Hepatocyte (in vitro differentiated cells): ENCODE data around the gene MPHOSPH8. TPM values are rescaled to one million over a fixed set of nuclear protein-coding genes. Genes with fewer than 3 reads are reported as not detected.
"Not testable (repeated sequence)": the region's sequence is repeated elsewhere in the genome, so short reads cannot be mapped to it uniquely, and the experiment has no call there.

Source experiments
- DNase-seq: peaks from one replicate; pipeline ENCODE4 v3.0.0-alpha.2; 2016; ENCODE audit warnings: low spot score
- H2AFZ ChIP-seq: fragments of 200-600 bp; sonication (generic); 2 replicates; pipeline ENCODE4 v1.6.0; 2016; ENCODE audit warnings: antibody characterized with exemption, mild to moderate bottlenecking
- H3K27ac ChIP-seq: fragments of 200-600 bp; sonication (generic); 2 replicates; pipeline ENCODE4 v1.5.1; 2016; ENCODE audit warnings: mild to moderate bottlenecking
- H3K27me3 ChIP-seq: fragments of 200-600 bp; sonication (generic); 2 replicates; pipeline ENCODE4 v1.6.1; 2016
- H3K36me3 ChIP-seq: fragments of 200-600 bp; sonication (generic); replicated peaks from 2 replicates; pipeline ENCODE4 v1.5.1; 2016; ENCODE audit warnings: low read depth; ENCODE audit not compliant: insufficient read depth
- H3K4me1 ChIP-seq: fragments of 200-600 bp; sonication (generic); 2 replicates; pipeline ENCODE4 v1.5.1; 2016; ENCODE audit warnings: mild to moderate bottlenecking, moderate library complexity; ENCODE audit not compliant: insufficient read depth
- H3K4me2 ChIP-seq: fragments of 200-600 bp; sonication (generic); 2 replicates; pipeline ENCODE4 v1.6.0; 2016
- H3K4me3 ChIP-seq: fragments of 200-600 bp; sonication (generic); 2 replicates; pipeline ENCODE4 v1.5.1; 2016; ENCODE audit warnings: mild to moderate bottlenecking
- H3K79me2 ChIP-seq: fragments of 200-600 bp; sonication (generic); 2 replicates; pipeline ENCODE4 v1.6.0; 2017; ENCODE audit warnings: mild to moderate bottlenecking
- H3K9me2 ChIP-seq: fragments of 200-600 bp; sonication (generic); replicated peaks from 2 replicates; pipeline ENCODE4 v1.6.0; 2017; ENCODE audit warnings: mild to moderate bottlenecking; ENCODE audit not compliant: insufficient read depth
- H3K9me3 ChIP-seq: fragments of 200-600 bp; sonication (generic); 2 replicates; pipeline ENCODE4 v1.5.1; 2016; ENCODE audit warnings: low read depth, mild to moderate bottlenecking
- H4K20me1 ChIP-seq: fragments of 200-600 bp; sonication (generic); 2 replicates; pipeline ENCODE4 v1.6.0; 2016; ENCODE audit warnings: mild to moderate bottlenecking; ENCODE audit not compliant: insufficient read depth, poor library complexity, severe bottlenecking
- CTCF ChIP-seq: fragments of 200-600 bp; sonication (generic); IDR thresholded peaks from 2 replicates; pipeline ENCODE4 v1.5.1; 2016; ENCODE audit warnings: antibody characterized with exemption, mild to moderate bottlenecking; ENCODE audit not compliant: poor library complexity
- EZH2 ChIP-seq: fragments of 200-600 bp; sonication (generic); IDR thresholded peaks from 2 replicates; pipeline ENCODE4 v1.6.1; 2016; ENCODE audit warnings: antibody characterized with exemption, mild to moderate bottlenecking, borderline replicate concordance
- EZH2phosphoT487 ChIP-seq: fragments of 200-600 bp; sonication (generic); IDR thresholded peaks from one replicate; pipeline ENCODE4 v1.6.1; 2018; ENCODE audit warnings: antibody characterized with exemption, mild to moderate bottlenecking, low read depth, moderate library complexity; ENCODE audit not compliant: unreplicated experiment, severe bottlenecking
- WGBS: methylation state at CpG from one replicate; pipeline ENCODE4 v1.1.6; 2016; ENCODE audit warnings: low lambda C conversion rate; ENCODE audit errors: missing lambda C conversion rate; 5-methylcytosine and 5-hydroxymethylcytosine counted together
- polyA plus RNA-seq: library from polyadenylated mRNA; unstranded; fragments of >200 nt; fragmentation: Nextera tagmentation; extraction: Ambion mirVana; gene quantifications from 2 replicates; pipeline ENCODE4 v1.2.1, GENCODE V29; 2016
- total RNA-seq: library from RNA; depleted of rRNA; stranded (reverse); fragments of >200 nt; gene quantifications from 2 replicates; pipeline ENCODE4 v1.2.3, GENCODE V29; 2014

The MPHOSPH8 gene
- total and polyA plus RNA-seq, 2 experiments from 2014 or later, result 12.8 to 17.5 TPM

DNA sequence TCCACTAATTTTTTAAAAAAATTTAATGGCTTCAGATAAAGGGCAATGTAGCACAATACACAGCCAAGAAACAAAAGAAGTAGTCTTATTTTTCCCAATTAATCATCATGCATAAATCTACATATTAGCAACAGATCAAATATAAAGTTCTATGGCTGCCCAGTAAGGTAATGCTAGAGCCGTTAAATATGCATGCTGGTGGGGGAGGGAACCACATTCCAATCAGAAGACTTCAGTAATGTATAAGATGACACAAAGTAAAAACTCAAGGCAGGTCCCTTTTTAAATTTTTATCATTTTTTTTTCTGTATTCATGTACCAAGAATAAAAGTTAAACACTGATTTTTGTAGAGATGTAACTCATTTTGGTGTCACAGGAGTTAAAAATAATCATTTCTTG, 62.0 kb downstream of the MPHOSPH8 start:
- H3K36me3 ChIP-seq, result no peaks in the 10 kb centered on the region
- TF ChIP-seq EZH2 (no peak), EZH2phosphoT487 (no peak), CTCF (no peak)
- peaks cover 14% of the 10 kb centered on the region for H3K79me2 ChIP-seq
- no peak overlapping the region for H2AFZ ChIP-seq
- no peaks in the 10 kb centered on the region for H4K20me1 ChIP-seq
- H3K27me3 ChIP-seq, result no peaks in the 10 kb centered on the region
- H3K4me1 ChIP-seq, result no peaks in the 10 kb centered on the region
- H3K4me2 ChIP-seq, result no peak overlapping the region
- no peak for DNase-seq
- H3K9me2 ChIP-seq, result no peaks in the 10 kb centered on the region
- no peaks in the 10 kb centered on the region for H3K9me3 ChIP-seq
- 89% methylated on average over 1 of the region's 1 CpG for WGBS
- H3K27ac ChIP-seq, result no peak overlapping the region
- H3K4me3 ChIP-seq, result no peak overlapping the region

GRCh38 chr13:19695829-19696228, 62.4 kb downstream of the MPHOSPH8 start:
- H3K4me3 ChIP-seq, result no peak overlapping the region
- no peaks in the 10 kb centered on the region for H3K9me3 ChIP-seq
- TF ChIP-seq CTCF (no peak), EZH2 (no peak), EZH2phosphoT487 (no peak)
- no peak for DNase-seq
- no peaks in the 10 kb centered on the region for H3K36me3 ChIP-seq
- no peaks in the 10 kb centered on the region for H3K4me1 ChIP-seq
- H3K27me3 ChIP-seq, result no peaks in the 10 kb centered on the region
- peaks cover 11% of the 10 kb centered on the region for H3K79me2 ChIP-seq
- 59% methylated on average over 3 of the region's 3 CpGs for WGBS
- no peaks in the 10 kb centered on the region for H4K20me1 ChIP-seq
- no peaks in the 10 kb centered on the region for H3K9me2 ChIP-seq
- no peak overlapping the region for H2AFZ ChIP-seq
- H3K27ac ChIP-seq, result no peak overlapping the region
- H3K4me2 ChIP-seq, result no peak overlapping the region

- DNase-seq, H2AFZ ChIP-seq, H3K4me1 ChIP-seq, H3K27ac ChIP-seq, H4K20me1 ChIP-seq, H3K4me3 ChIP-seq, H3K79me2 ChIP-seq, H3K36me3 ChIP-seq, H3K9me3 ChIP-seq, H3K4me2 ChIP-seq, H3K9me2 ChIP-seq, H3K27me3 ChIP-seq: not testable (repeated sequence)
- 88% methylated on average over 3 of the region's 5 CpGs for WGBS
Observed at GRCh38 chr13:19700963-19701362, 67.5 kb downstream of the MPHOSPH8 start.

GRCh38 chr13:19701619-19702018, 68.2 kb downstream of the MPHOSPH8 start:
- not testable (repeated sequence) for H4K20me1 ChIP-seq, H3K9me3 ChIP-seq, H3K4me1 ChIP-seq, H2AFZ ChIP-seq, H3K79me2 ChIP-seq, H3K4me3 ChIP-seq, DNase-seq, H3K36me3 ChIP-seq, H3K9me2 ChIP-seq, H3K4me2 ChIP-seq, H3K27ac ChIP-seq, H3K27me3 ChIP-seq

- H3K79me2 ChIP-seq, result peaks cover 22% of the 10 kb centered on the region
- not testable (repeated sequence) for H3K4me1 ChIP-seq, H3K9me3 ChIP-seq, H3K36me3 ChIP-seq, H3K4me2 ChIP-seq, DNase-seq, H2AFZ ChIP-seq, H3K4me3 ChIP-seq, H3K9me2 ChIP-seq, H4K20me1 ChIP-seq, H3K27me3 ChIP-seq, H3K27ac ChIP-seq
- 84% methylated on average over 6 of the region's 6 CpGs for WGBS
Observed at GRCh38 chr13:19704256-19704655, 70.8 kb downstream of the MPHOSPH8 start.

GRCh38 chr13:19709039-19709438, 75.6 kb downstream of the MPHOSPH8 start:
- H4K20me1 ChIP-seq, H2AFZ ChIP-seq, DNase-seq, H3K4me1 ChIP-seq, H3K4me2 ChIP-seq, H3K36me3 ChIP-seq, H3K9me3 ChIP-seq, H3K27ac ChIP-seq, H3K27me3 ChIP-seq, H3K9me2 ChIP-seq, H3K4me3 ChIP-seq: not testable (repeated sequence)
- 100% methylated on average over 1 of the region's 1 CpG for WGBS
- peaks cover 22% of the 10 kb centered on the region for H3K79me2 ChIP-seq

GRCh38 chr13:19709782-19710181, 76.3 kb downstream of the MPHOSPH8 start:
- not testable (repeated sequence) for H3K4me1 ChIP-seq, H4K20me1 ChIP-seq, H3K27ac ChIP-seq, H3K4me3 ChIP-seq, H3K9me2 ChIP-seq, H2AFZ ChIP-seq, H3K36me3 ChIP-seq, DNase-seq, H3K27me3 ChIP-seq, H3K9me3 ChIP-seq, H3K4me2 ChIP-seq
- H3K79me2 ChIP-seq, result peaks cover 24% of the 10 kb centered on the region
